ENCODE results near the gene PRKCZ. TPM values are rescaled to one million over a fixed set of nuclear protein-coding genes. Genes with fewer than 3 reads are reported as not detected.

The PRKCZ gene
- total RNA-seq, 2 donors from 2014 or later, result 9.6 to 10.9 TPM

GRCh38 chr1:2228694-2229036 is 178.5 kb downstream of the PRKCZ start:
- intact Hi-C loops (cut with DNase I), result no loop called here
- TF ChIP-seq POLR2A (IDR thresholded peaks at IDR 0.05) (no peak), CTCF (IDR thresholded peaks at IDR 0.05) (no peak)
- Histone ChIP-seq H3K4me1 (peaks cover 57% of the 10 kb centered on the region), H3K27ac (peak overlapping the region in 3 of 4 donors; percentile 57 to 76 (median 74)), H3K4me3 (peak overlapping the region in 1 of 2 donors; percentile 37), H3K36me3 (replicated peaks in 1 of 2; ENCODE audit: insufficient read depth in 1 of 2, low read depth in 2 of 2) (no peaks in the 10 kb centered on the region), H3K27me3 (no peaks in the 10 kb centered on the region), H3K9me3 (no peaks in the 10 kb centered on the region)
- WGBS, 2 donors, result 0% methylated on average over 37 of the region's 50 CpGs; no CpG with 5 or more reads in 1 of the 2 donors
- ATAC-seq, result no peak
- peak in 3 of 4 donors; percentile 43 to 55 (median 50) for DNase-seq

DNA sequence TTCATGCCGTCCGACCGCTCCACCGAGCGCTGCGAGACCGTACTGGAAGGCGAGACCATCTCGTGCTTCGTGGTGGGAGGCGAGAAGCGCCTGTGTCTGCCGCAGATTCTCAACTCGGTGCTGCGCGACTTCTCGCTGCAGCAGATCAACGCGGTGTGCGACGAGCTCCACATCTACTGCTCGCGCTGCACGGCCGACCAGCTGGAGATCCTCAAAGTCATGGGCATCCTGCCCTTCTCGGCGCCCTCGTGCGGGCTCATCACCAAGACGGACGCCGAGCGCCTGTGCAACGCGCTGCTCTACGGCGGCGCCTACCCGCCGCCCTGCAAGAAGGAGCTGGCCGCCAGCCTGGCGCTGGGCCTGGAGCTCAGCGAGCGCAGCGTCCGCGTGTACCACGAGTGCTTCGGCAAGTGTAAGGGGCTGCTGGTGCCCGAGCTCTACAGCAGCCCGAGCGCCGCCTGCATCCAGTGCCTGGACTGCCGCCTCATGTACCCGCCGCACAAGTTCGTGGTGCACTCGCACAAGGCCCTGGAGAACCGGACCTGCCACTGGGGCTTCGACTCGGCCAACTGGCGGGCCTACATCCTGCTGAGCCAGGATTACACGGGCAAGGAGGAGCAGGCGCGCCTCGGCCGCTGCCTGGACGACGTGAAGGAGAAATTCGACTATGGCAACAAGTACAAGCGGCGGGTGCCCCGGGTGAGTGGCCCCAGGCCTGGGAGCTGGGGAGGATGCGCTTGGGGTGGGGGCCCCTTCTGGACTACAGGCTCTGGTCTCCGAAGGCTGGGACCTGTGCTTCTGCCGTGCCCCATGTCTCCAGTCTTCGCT is 179.0 kb downstream of the PRKCZ start:
- Histone ChIP-seq H3K4me1 (peaks cover 62% of the 10 kb centered on the region), H3K27ac (peak overlapping the region; percentile 16 to 76 (median 66)), H3K36me3 (replicated peaks in 1 of 2; ENCODE audit: insufficient read depth in 1 of 2, low read depth in 2 of 2) (no peaks in the 10 kb centered on the region), H3K9me3 (no peaks in the 10 kb centered on the region), H3K4me3 (peak overlapping the region in 1 of 2 donors; percentile 37), H3K27me3 (no peaks in the 10 kb centered on the region)
- ATAC-seq (peak; percentile 5), DNase-seq (peak; percentile 65 to 79 (median 76))
- TF ChIP-seq CTCF (IDR thresholded peaks at IDR 0.05) (peak in 1 of 7 experiments; percentile 7), POLR2A (IDR thresholded peaks at IDR 0.05) (peak; percentile 20 to 42 (median 38))
- 0 to 10% methylated on average over 12 to 77 of the region's 77 CpGs for WGBS, 2 donors
- intact Hi-C loops (cut with DNase I), result no loop called here

- no peak for ATAC-seq
- peak in 2 of 4 donors; percentile 46 for DNase-seq
- no peaks in the 10 kb centered on the region for H3K9me3 ChIP-seq
- intact Hi-C loops (cut with DNase I), result loop anchor here (5.0 kb wide), 1 partner anchor 38 kb away; the partner anchor contains the start of gene FAAP20
- H3K36me3 ChIP-seq (replicated peaks in 1 of 2; ENCODE audit: insufficient read depth in 1 of 2, low read depth in 2 of 2), result no peaks in the 10 kb centered on the region
- H3K4me1 ChIP-seq, result peaks cover 71% of the 10 kb centered on the region
- 49 to 61% methylated on average over 5 to 31 of the region's 32 CpGs for WGBS, 2 donors
- TF ChIP-seq POLR2A (IDR thresholded peaks at IDR 0.05) (no peak), CTCF (IDR thresholded peaks at IDR 0.05) (no peak)
- peak overlapping the region in 1 of 2 donors; percentile 37 for H3K4me3 ChIP-seq
- H3K27me3 ChIP-seq, result no peaks in the 10 kb centered on the region
- peak overlapping the region; percentile 32 to 76 (median 66) for H3K27ac ChIP-seq
Observed at GRCh38 chr1:2229911-2230731, 179.9 kb downstream of the PRKCZ start.

DNA sequence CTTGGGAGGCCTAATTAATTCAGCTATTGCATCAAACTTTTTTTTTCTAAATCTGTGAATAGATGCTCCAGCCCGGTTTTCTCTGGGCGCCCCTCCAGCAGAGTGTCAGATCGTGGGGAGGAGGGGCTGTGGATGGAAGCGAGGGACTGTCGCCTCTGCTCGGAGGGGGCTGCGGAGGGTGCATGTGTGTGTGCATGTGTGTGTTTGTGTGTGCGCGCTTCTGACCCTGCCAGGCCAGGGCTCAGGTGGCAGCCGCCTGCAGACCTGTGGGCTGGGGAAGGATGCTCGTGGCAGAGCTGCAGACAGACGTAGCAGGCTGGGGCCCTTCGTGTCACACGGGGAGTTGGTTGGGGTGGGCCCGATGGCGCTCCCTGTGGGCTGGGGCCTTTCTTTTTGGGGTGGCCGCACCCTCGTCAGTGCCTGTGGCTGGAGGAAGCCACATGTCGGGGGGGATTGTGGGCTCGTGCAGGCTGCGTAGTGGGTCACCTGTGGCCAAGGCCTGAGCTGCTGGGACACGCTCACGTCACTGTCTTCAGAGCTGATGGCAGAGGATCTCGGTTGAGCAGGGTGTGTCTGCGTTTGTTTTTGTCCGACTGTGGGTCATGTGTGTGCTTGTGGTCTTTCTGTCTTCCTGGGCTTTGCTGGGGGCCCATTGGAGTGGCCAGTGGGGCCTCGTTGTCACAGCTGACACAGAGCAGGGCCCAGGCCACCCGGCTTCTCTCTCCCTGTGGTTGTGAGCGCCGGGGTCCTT is 180.7 kb downstream of the PRKCZ start:
- intact Hi-C loops (cut with DNase I), result loop anchor here (5.0 kb wide), 1 partner anchor 39 kb away; the partner anchor contains the start of gene FAAP20
- 34 to 64% methylated on average over 9 to 29 of the region's 30 CpGs for WGBS, 2 donors
- no peak for TF ChIP-seq POLR2A (IDR thresholded peaks at IDR 0.05)
- no peak for TF ChIP-seq CTCF (IDR thresholded peaks at IDR 0.05)
- Histone ChIP-seq H3K27ac (peak overlapping the region in 3 of 4 donors; percentile 57 to 76 (median 74)), H3K9me3 (no peaks in the 10 kb centered on the region), H3K36me3 (replicated peaks in 1 of 2; ENCODE audit: insufficient read depth in 1 of 2, low read depth in 2 of 2) (no peaks in the 10 kb centered on the region), H3K4me3 (peak overlapping the region in 1 of 2 donors; percentile 1), H3K27me3 (no peaks in the 10 kb centered on the region), H3K4me1 (peaks cover 80% of the 10 kb centered on the region)
- ATAC-seq (no peak), DNase-seq (peak in 1 of 4 donors; percentile 34)
